Measurements from ENCODE around the gene EEF1E1.

Gene EEF1E1

DNA sequence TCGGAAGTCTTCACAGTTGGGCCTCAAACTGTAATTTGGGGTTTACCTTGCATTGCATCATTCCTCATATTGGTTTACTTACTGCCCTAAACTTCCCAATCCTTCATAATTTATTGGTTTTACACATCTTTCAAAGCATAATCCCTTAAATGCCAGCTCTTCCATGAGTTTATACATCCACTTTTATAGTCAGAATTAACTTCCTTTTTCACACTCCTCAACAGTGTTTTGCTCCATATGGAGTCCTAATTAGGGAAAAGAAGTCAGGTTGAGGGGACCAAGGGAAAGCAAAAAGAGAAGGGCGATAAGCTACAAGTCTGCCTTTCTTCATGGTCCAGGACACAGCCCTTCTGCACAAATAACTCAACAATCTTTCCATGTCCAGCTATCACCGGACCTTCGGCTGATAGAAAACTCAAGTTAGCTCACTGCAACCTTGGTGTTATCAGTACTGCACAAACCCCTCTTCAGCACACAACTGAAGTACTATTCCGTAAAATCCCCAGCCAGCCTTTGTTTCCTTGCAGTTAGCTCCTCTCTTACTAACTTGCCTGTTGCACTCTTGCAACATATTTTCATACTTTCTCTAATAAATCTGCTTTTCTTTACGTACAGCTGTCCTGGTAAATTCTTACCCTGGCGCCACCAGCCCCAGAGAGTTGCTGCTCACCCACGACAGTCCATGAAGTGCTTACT, 2.0 kb downstream of the EEF1E1 start:
- TF ChIP-seq, protein P1, sequence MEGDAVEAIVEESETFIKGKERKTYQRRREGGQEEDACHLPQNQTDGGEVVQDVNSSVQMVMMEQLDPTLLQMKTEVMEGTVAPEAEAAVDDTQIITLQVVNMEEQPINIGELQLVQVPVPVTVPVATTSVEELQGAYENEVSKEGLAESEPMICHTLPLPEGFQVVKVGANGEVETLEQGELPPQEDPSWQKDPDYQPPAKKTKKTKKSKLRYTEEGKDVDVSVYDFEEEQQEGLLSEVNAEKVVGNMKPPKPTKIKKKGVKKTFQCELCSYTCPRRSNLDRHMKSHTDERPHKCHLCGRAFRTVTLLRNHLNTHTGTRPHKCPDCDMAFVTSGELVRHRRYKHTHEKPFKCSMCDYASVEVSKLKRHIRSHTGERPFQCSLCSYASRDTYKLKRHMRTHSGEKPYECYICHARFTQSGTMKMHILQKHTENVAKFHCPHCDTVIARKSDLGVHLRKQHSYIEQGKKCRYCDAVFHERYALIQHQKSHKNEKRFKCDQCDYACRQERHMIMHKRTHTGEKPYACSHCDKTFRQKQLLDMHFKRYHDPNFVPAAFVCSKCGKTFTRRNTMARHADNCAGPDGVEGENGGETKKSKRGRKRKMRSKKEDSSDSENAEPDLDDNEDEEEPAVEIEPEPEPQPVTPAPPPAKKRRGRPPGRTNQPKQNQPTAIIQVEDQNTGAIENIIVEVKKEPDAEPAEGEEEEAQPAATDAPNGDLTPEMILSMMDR (conservative IDR thresholded peaks at IDR 0.05; ENCODE audit: low read depth) = no peak
- POLR2A ChIA-PET (ENCODE audit: low non-redundant PET) = interaction anchor here (0.6 kb wide), 1 partner anchor 51 kb away, joined by 3 read pairs; no protein-coding TSS in a partner anchor
- no peak overlapping the region for H3K27ac ChIP-seq
- CTCF ChIA-PET = no interaction called here
- no peak for DNase-seq (ENCODE audit: low spot score)

DNA sequence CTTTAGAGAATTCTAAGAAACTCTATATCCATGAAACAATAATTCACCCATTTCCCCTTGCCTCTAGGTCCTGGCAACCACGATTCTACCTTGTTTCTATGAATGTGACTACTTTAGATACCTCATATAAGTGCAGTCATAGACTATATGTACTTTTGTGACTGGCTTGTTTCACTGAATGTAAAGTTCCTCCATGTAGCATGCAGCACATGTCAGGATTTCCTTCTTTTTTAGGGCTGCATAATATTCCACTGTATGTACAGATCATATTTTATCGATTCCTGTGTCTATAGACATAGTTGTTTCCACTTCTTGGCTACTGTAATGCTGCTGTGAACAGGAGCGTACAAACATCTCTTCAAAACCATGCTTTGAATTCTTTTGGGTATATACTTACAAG, 11.7 kb downstream of the EEF1E1 start:
- ChIA-PET POLR2A (ENCODE audit: low non-redundant PET) (no interaction called here), CTCF (no interaction called here)
- no peak for DNase-seq (ENCODE audit: low spot score)
- TF ChIP-seq, protein P1 (conservative IDR thresholded peaks at IDR 0.05; ENCODE audit: low read depth) = no peak
- H3K27ac ChIP-seq = no peak overlapping the region

DNA sequence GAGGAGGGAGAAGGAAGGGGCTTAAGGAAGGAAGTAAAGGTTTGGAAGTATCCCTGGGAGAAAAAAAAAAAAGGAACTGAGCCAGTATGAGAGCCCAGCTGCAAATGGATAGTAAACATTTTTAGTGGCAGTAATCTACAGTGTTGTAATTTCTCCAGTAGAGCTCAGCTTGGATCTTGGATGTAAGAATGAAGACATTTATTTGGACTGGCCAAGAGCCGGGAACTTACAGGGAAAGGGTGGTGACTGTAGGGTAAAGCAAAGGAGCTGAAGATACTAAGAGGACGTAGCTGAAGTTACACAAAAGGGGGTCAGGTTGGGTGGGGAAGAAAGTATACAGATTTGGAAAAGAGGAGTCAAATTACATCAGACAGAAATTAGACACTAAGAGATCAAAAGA, 13.5 kb downstream of the EEF1E1 start:
- POLR2A ChIA-PET (ENCODE audit: low non-redundant PET) = no interaction called here
- TF ChIP-seq, protein P1 (conservative IDR thresholded peaks at IDR 0.05; ENCODE audit: low read depth) = no peak
- CTCF ChIA-PET = no interaction called here
- DNase-seq (ENCODE audit: low spot score) = no peak
- H3K27ac ChIP-seq = no peak overlapping the region

DNA sequence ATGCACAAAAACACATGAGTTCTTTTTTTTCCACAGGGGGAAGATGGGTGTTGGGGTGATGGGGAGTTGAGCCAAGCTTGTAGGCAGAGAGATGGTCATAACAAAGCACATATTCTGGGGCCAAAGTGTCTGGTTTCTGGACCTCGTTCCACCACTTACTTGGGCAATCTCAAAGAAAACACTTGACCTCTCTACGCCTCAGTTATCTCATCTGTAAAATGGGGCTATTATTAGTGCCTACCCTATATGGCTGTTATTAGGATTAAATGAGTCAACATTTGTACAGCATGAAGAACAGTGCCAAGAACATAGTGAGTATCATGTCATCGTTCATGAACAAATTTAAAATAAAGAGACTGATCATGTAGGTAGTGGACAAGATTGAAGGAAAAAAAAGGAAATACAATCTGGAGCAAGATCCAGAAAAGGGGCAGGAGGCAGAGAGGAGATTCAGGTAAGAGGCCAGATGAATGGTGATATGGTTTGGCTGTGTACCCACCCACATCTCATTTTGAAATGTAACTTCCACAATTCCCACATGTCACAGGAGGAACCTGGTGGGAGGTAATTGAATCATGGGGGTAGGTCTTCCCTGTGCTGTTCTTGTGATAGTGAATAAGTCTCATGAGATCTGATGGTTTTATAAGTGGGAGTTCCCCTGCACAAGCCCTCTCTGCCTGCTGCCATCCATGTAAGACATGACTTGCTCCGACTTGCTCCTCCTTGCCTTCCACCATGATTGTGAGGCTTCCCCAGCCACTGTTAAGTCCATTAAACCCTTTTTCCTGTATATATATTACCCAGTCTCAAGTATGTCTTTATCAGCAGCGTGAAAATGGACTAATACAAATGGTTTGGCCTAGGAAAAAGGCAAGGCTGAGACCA, 14.2 kb downstream of the EEF1E1 start:
- TF ChIP-seq, protein P1 (conservative IDR thresholded peaks at IDR 0.05; ENCODE audit: low read depth) = no peak
- ChIA-PET CTCF (interaction anchor here (0.7 kb wide), 1 partner anchor 128 kb away, joined by 3 read pairs; no protein-coding TSS in a partner anchor), POLR2A (ENCODE audit: low non-redundant PET) (no interaction called here)
- DNase-seq (ENCODE audit: low spot score) = no peak
- no peak overlapping the region for H3K27ac ChIP-seq

DNA sequence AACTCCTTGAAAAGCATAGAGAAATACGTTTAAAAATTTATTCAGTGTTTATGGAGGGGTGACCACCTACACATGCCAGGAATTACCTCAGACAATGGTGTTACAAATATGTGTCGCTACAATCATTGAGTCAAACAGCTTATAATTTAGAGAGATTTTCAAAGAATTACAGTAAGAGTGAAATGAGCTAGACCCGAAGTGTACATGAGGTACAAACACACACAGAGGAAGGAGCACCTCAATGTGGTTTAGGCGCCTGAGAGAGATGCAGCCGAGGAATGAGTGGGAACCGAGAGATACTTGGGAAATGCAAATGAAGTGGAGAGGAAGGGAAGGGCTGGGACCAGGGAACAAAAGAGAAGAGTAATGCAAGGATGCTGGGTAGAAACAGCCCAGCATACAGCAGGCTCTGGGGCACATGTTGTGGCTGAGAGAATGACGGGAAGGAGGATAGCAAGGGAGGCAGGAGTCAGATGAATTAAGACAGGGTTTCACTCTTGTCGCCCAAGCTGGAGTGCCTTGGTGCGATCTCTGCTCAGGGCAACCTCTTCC, 15.5 kb downstream of the EEF1E1 start:
- no peak for DNase-seq (ENCODE audit: low spot score)
- CTCF ChIA-PET = no interaction called here
- TF ChIP-seq, protein P1 (conservative IDR thresholded peaks at IDR 0.05; ENCODE audit: low read depth) = no peak
- POLR2A ChIA-PET (ENCODE audit: low non-redundant PET) = no interaction called here
- H3K27ac ChIP-seq = 0 out of 2 replicates have a peak overlapping the region, but pooled peaks have one; percentile 8

DNA sequence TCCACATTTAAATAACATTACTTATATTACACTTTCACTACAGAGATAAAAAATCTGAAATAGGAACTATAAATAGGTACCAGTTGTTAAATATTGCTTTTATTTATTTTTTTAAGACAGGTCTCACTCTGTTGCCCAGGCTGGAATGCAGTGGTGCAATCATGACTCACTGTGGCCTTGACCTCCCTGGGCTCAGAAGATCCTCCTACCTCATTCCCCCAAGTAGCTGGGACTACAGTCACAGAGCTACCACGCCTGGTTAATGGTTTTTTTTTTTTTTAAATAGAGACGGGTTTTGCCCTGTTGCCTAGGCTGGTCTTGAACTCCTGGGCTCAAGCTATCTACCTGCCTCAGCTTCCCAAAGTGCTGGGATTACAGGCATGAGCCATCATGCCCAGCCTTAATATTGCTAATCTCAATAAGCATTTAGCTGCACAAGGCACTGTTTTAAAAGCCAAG, 17.3 kb downstream of the EEF1E1 start:
- ChIA-PET CTCF (interaction anchor here (0.5 to 0.7 kb wide), 2 partner anchors 119 to 364 kb away, joined by 4 read pairs; no protein-coding TSS in a partner anchor), POLR2A (ENCODE audit: low non-redundant PET) (no interaction called here)
- DNase-seq (ENCODE audit: low spot score) = no peak
- TF ChIP-seq, protein P1 (conservative IDR thresholded peaks at IDR 0.05; ENCODE audit: low read depth) = no peak
- peak overlapping the region; percentile 64 for H3K27ac ChIP-seq
